ENCODE data around the gene TMEM141.
"Not testable (repeated sequence)": the region's sequence is repeated elsewhere in the genome, so short reads cannot be mapped to it uniquely, and the experiment has no call there.

The TMEM141 gene

DNA sequence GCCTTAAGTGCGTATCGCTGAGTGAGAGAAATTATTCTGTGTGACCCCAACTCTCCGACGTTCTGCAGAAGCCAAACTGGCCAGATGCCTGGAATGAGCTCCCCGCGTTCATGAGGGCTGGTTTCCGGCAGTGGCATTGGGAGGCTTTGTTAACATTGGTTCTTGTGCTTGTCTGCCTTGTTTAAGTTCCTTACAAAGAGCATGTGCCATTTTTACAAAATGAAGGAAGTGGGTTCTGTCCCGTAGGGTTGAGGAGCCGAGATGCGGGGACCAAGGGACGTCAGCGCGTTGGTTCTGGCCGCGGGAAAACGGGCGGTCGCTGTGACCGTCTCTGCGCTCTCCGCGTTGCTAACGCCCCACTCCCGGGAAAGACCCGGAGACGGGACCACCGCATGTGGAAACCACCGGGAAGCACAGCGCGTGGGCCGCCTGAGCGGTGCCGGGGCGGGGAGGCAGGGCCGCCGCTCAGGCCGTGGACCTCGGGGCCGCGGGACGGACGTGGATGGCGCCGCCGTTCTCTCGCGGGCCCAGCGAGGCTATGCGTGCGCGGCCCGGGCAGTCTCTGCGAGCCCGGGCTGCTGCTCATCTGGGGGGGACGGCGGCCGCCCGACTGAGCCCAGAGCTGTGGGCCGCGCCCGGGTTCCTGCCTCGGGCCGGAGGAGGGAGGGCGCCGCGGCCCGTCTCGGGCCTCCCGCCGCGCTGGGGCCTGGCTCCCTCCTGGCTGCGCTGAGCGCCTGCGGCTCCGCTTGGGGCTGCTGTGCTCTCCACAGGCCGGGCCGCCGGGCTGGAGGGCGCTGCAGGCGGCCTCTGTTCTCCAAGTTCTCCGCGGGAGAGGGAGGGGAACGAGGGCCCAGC is 30.1 kb downstream of the TMEM141 start:
- no peak for DNase-seq

DNA sequence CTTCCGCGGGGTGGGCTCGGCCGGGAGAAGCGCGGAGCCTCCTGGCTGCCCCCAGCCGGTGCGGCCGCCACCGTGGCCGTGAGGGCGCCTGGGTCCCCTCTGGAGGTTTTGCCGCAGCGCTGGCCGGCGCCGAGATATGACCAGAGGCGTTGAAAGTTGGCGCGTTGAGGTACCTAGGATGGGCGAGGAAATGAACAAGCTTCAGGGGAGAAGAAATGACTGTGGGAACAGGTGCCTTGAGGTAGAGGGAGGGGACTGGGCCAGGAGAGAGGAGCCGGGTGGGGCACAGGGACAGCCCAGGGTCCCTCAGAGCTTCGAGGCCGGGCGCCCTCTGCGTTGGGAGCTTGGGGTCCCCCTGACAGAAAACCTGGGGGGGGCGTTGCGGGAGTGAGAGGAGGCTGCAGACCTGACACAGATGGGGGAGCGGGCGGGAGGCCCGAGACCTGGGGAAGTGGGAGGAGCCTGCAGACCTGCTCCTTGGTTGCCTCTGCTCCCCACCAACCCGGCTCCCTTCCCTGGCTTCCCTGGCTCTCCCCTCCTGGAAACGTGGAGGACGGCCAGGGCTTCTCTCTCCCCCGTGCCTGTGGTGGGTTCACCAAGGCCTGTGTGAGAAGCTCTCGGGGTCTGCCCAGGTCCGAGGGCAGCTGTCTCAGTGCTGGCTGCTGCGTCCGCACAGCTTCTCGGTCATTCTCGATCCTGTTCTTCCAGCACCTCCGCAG is 30.8 kb downstream of the TMEM141 start:
- DNase-seq, result no peak

DNA sequence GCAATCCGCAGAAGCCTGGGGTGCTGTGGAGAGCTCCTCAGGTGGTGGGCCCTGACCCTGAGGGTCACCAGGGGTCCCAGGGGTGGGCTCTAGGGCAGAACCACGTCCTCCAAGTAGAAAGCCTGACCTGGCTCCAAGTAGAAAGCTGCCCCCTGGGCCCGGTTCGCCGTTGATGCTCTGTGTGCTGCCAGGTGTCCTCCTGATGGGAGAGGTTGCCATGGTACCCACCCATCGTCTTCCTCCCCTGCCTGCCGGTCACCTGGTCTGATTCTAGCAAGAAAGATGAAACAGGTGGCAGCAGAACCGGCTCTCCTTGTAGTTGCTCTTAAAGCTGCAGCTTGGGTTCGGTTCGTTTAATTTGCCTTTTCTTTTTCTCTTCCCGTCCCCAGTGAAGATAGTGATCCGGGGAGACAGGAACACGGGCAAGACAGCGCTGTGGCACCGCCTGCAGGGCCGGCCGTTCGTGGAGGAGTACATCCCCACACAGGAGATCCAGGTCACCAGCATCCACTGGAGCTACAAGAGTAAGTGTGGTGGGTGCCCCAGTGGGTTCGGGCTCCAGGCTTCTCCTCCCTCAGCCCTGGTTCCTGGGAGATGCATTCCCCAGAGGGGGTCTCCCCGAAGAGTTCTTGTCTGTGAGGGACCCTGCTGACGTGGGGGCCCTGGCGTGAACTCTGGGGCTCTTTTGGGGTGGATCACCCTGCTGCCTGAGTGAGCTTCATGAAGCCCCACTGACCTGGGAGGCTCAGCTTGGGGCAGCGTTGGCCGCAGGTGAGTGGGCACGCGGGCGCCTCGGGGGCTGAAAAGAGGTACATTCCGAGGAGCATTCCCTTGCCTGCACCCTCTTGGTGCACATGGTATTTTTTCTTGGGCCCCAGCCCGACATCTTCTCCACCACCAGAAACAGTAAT is 32.2 kb downstream of the TMEM141 start:
- DNase-seq, result no peak

DNA sequence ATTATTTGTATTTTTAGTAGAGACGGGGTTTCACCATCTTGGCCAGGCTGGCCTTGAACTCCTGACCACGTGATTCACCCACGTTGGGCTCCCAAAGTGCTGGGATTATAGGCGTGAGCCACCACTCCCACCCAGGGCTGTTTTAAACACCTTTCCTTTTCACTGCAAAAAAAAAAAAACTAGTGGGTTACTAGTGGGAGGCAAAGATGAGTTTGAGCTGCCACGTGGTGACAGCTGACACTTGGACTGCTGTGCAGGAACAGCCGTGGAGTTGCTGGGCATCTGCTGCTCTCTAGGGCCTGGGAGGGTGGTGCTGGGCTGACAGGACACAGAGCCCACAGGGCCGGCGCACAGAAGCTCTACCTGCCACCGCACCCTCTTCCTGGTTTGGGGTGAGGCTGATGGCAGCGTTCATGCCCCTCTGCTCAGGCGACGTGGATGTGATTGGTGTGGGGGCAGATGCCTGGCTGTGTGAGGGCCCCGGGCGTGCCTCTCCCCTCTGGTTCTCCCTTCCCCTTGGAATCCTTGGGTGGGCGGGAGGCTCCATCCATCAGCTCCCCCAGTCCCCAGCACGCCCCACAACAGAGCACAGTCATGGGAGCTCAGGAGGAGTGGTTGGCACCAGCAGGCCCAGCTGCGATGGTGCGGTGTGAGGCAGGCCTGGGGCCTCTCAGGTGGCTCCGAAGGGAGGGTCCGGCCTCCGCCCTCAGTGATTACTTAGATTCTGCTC is 33.5 kb downstream of the TMEM141 start:
- DNase-seq, result no peak

DNA sequence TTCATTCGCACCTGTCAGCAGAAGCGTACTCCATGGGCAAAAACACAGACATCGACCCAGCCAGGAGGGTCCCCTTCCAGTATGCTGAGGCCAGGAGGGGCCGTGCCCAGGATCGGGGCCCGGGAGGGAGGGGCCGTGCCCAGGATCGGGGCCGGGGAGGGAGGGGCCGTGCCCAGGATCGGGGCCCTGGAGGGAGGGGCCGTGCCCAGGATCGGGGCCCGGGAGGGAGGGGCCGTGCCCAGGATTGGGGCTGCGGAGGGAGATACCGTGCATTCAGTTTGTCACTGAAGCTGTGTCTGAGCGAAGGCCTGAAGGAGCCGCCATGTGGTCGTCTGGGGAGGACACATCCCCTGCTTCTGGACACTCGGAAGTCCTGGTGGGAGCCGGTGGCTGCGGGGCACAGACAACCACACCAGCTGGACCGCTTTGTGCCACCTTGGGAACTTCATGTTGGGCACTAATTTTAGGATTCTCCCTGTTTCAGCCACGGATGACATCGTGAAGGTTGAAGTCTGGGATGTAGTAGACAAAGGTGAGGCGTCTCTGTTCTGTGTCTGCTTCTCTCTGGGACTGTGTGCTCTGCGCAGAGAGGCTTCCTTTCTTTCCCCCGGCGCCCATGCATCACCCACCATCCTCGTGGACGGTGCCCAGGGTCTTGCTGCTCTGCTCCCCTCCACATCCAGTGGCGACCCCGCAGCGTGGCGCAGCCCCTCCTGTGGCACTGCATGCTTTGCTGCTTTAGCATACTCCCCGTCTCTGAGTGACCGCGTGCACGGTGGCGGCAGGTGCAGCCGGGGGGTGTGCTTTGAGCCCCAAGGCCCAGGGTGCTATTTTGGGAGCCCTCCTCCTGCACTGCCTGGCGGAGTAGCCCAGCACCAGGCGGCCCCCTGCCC is 34.4 kb downstream of the TMEM141 start:
- DNase-seq, result no peak

DNA sequence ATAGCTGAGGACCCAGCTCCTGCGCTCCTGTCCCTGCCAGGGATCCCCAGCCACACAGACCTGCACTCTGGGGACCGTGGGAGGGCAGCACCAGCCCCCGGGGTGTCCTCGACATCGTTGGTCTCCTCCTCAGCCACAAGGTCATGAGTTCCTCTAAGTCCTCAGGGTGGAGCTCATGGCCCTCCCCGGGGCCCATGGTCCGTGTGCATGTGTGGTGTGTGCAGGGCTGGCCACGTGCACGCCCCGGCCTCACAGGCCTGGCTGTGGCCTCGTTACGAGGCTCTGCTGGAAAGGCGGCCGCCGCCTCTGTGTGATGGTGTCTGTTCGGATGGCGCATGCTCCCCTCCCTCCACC is 35.0 kb downstream of the TMEM141 start:
- DNase-seq, result no peak

DNA sequence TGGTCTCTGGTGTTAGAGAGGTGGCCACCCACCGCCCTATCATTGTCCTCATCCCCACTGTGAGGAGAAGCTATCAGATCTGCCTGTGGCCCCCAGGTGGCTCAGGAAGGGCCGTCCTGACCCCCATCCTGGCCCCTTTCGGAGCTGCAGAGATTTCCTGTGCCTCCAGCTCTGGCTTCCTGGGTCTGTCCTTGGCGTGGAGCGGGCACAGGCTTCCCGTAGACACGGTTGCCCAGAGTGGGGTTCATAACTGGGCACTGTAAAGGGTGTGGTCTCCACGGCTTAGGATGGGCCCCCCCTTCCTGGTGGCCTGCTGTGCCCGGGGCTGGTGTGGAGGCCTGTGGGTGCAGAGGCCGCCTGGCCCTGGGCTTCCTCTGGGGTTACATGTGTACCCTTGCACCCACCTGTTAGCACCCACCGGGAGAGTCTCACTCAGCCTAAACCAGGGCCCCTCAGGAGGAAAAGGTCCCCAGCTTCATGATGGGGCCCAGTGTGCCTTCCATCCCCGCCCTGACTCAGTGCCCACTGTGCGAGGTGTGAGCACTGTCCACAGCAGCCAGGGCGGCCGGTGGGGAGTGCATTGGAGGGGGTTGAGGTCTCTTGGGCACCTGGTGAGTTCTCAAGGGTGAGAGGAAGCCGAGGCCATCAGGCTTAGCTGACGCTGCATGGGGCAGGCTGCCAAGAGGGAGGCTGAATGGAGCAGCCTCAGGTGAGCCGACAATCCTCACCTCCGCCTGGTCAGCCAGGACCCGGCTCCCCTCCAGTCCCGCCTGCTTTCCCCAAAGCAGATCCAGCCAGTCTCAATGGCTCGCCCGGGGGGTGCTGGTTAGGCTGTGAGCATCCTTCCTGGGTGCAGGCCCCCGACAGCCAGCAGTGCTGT is 35.8 kb downstream of the TMEM141 start:
- no peak for DNase-seq

DNA sequence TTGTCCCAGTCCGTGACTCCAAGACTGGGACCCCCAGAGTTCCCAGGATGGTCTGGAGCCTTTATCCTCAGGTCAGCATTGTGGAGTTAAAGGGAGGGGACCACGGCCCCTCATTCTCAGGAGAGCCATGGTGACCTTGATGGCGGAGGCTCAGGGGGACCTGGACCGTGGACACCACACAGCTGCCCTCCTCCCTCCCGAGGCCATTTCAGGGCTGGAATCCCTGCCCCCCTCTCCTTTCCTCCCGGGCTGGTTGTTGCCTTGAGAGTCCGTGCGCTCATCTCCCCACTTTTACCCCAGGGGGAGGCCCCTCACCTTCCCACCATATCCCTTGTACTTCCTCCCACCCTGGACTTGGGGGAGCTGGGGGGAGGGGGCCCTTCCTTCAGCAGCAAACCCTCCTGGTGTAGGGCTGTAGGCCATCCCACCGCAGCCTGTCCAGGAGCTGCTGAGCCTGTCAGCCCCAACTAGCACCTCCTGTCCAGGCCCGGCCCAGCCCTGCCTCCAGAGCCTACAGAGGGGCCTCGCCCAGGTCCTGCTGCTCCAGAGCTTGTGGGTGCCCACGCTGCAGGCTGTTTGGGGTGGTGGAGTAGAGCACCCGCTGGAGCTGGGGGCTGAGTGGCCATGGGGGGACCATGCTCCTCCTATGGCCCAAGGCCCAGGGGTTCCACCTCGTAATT is 36.8 kb downstream of the TMEM141 start:
- no peak for DNase-seq

DNA sequence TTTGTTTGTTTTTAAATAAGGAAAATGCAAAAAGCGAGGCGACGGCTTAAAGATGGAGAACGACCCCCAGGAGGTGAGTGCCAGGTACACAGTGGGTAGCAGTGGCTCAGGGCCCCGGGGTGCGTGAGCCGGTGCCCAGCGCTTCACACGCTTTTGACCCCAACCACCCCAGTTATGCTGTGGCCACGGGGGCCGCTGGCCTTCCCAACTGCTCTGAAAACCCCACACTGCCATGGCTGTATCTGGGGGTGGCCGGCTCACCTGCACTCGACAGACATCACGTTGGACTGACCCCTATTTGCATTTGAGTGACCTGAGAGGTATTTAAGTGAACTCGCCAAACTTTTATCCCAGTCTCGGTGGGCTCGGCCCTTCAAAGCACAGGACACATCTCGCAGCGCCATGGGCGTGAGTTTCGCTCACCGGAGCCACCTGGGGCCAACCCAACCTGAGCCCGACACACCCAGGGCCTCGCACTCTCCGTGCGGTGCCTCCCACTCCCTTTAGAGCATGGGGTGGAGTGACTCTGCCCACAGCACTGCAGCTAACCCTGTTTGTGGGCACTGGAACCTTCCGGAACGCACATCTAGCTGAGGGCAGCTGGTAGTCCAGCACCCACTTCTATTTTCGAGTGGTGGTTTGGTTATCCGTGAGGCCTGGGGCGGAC is 37.5 kb downstream of the TMEM141 start:
- no peak for DNase-seq

DNA sequence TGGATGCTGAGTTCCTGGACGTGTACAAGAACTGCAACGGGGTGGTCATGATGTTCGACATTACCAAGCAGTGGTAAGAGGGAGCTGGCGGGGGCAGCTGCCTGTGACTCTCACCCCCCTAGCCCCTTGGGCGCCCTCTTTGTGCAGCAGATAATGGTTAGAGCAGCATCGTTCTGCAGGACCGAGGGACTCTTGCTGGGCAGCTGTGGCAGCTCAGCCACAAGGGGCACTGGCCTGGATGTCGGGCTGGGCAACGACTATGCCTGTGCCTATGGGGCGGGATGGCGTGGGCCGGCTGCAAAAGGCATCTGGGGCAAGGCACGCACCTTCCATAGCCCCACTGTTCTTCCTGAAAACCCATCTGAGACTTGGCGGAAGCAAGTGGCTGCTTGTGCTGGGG is 38.3 kb downstream of the TMEM141 start:
- no peak for DNase-seq

DNA sequence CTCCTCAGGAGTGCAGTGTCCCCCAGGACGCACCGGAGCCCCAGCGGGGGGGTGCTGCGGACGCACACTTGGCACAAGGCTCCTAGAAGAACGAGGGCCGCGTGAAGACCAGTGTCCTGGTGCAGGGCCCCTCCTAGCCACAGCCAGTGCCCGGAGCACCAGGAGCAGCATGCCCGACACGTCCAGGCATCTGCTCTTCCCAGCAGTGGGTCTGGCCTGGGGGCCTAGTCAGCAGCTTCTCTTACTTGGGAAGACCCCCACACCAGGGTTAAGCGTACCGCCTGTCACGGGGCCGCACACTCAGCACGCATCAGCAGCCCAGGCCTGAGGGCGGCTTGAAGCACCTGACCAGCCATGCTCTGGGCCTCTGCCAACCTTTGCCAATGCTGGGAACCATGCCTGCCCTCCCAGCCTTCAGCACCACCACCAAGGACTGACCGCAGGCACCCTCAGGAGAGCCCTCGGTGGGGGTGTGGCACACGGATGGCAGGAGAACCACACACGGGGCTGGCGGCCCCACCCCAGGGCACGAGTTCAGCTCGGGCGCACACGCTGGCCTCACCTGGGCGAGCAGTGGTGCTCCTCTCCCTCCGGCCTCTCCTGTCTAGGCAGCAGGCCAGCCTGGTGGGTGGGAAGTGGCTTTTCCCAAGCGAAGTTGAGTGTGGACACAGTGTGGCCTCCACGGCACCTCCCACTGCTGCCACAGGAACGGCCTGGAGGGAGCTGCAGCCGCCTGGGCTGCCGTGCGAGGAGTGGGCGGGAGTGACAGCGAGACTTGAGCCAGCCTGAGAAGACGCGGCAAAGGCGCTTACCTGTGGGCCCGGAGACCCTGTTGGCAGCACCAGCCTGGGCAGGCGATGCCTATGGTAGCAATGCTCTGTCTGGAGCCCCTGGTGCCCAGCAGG is 39.1 kb downstream of the TMEM141 start:
- no peak for DNase-seq

DNA sequence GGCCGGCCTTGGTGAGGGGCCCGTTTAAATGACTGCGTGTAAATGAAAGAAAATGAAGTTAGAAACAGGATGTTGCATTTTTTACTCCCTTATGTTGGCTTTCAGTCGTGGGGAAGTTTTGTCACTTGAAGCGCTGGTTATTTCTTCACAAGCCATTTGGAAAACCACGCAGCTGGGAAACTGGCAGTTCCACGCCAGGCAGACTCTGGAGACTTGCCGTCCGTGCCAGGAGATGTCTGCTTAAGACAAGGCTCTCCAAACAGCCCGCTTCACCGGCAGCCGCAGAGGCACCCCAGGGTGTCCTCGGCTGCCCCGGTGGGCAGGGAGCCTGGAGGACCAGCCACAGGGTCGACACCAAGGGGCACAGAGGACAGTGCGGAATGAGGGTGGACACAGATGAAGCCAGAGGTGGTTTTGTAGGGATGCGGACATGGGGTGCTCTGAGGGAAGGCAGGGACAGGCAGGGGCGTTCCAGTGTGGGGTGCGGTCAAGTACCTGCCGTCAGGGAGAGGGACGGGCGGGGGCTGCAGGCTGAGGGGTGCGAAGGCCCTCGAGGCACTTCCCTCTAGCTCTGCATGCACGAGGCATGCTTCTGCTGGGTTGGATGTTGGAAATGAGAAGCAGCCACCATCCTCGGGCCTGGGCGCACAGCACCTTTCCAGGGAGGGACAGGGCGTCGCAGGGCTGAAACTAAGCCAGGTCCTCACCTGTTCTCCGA is 40.0 kb downstream of the TMEM141 start:
- DNase-seq, result no peak

DNA sequence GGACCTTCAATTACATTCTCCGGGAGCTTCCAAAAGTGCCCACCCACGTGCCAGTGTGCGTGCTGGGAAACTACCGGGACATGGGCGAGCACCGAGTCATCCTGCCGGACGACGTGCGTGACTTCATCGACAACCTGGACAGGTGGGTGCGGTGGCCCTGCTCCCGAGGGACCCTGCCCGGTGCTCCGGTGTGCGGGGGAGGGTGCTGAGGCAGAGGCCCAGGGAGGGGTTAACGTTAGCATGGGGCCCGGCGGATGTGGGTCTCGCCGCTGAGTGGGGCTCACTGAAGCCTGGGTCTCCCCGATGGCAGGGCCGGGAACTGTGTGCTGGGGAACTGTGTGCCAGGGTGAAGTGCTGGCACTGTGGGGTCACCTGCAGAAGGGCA is 40.6 kb downstream of the TMEM141 start:
- no peak for DNase-seq

DNA sequence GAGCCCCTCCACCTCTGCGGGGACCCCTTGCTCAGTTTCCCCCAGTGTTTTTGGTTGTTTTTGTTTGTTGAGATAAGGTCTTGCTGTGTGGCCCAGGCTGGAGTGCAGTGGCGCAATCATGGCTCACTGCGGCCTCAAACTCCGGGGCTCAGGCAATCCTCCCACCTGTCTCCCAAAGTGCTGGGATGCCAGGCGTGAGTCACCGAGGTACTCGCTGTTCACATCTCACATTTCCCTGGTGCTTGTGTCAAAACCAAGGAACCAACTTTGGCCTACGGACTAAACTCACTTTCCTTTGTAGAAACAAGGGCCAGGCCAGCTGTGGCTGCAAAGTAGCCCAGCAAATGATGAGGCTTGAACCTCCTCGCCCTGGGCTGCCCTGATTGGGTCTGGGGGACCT is 41.4 kb downstream of the TMEM141 start:
- no peak for DNase-seq

DNA sequence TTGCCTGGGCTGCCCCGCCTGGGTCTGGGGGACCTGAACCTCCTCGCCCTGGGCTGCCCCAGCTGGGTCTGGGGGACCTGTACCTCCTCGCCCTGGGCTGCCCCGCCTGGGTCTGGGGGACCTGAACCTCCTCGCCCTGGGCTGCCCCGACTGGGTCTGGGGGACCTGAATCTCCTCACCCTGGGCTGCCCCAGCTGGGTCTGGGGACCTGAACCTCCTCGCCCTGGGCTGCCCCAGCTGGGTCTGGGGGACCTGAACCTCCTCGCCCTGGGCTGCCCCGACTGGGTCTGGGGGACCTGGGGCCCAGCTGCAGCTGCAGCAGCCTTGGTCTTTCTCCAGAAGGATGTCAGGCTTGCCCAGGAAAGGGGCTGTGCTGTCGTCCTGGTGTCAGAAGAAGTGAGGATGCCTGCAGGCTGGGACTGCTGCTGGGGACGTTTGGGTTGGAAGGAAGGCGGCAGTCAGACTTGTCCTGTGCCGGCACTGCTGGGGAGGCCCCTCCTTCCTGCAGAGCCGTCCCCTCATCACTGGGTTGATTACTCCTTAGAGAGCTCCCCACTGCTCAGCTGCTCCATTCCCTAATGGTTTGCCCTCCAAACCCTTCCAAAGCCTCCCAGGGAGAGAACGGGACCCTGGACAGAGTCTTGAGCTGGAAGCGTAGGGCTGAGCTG is 42.4 kb downstream of the TMEM141 start:
- DNase-seq, result not testable (repeated sequence)

DNA sequence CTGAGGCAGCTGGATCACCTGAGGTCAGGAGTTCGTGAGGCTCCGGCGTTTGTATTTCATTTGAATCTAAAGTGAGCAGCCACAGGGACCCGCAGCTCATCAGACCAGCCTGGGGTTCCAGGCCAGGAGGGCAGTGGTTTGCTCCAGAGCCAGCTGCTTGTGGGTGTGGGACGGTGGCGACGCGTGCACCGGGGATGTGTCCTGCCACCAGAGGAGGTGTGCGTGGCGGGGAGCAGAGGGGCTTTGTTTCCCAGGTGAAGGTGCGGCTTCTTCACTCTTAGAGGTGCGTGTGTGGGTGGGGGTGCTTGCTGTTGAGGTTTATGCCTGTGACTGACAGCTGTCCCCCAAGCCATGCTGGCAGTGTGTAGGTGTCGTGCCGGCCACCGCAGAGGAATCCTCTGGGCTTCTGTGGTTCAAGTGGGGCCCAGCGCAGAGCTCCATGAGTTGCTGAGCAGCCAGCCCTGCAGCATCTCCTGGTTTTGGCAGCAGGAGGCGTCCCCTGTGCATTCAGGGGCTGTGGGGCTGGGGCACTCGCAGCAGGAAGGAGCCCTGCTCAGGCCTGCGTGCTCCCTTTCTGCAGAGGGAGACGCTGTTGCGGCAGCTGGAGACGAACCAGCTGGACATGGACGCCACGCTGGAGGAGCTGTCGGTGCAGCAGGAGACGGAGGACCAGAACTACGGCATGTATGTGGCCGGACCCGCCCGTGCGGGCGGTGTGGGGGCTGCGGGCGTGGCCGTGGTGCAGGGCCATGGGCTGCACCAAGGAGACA is 44.2 kb downstream of the TMEM141 start:
- DNase-seq, result no peak
